ENCODE measurements around the gene COX4I1. TPM values are rescaled to one million over a fixed set of nuclear protein-coding genes. Genes with fewer than 3 reads are reported as not detected.
A peak's percentile ranks its signal among the peaks of the same experiment; 100 is the strongest.

COX4I1 gene
- total and polyA plus RNA-seq, 10 of the 15 experiments (the other 5 are each of a cell fraction or from before 2014, with no cell fraction given), result 480 to 1,889 (median 872) TPM

GRCh38 chr16:85826686-85827247, 27.3 kb downstream of the COX4I1 start:
- DNase-seq (ENCODE audit: low read depth, low spot score), result no peak
- Histone ChIP-seq H4K20me1 (ENCODE audit: control insufficient read depth, insufficient read depth) (no peaks in the 10 kb centered on the region), H3K9me3 (replicated peaks; ENCODE audit: control insufficient read depth, insufficient read depth, low read length) (no peaks in the 10 kb centered on the region; the same call in 2 of the 3 replicates), H3K27ac (ENCODE audit: control insufficient read depth, insufficient read depth) (no peak overlapping the region), H3K9ac (ENCODE audit: control insufficient read depth, insufficient read depth, low read length) (no peak overlapping the region), H3K79me2 (ENCODE audit: control insufficient read depth, insufficient read depth, low read length) (no peaks in the 10 kb centered on the region), H2AFZ (ENCODE audit: control insufficient read depth, low read depth, low read length) (no peak overlapping the region), H3K36me3 (ENCODE audit: control insufficient read depth in 2 of 2, insufficient read depth in 2 of 2, low read length in 1 of 2) (no peaks in the 10 kb centered on the region), H3K27me3 (replicated peaks in 1 of 2; ENCODE audit: control insufficient read depth in 2 of 2, insufficient read depth in 2 of 2, low read length in 1 of 2) (no peaks in the 10 kb centered on the region), H3K4me2 (ENCODE audit: control insufficient read depth, insufficient read depth) (no peak overlapping the region), H3K4me1 (ENCODE audit: control insufficient read depth, insufficient read depth, low read length) (peaks cover 14% of the 10 kb centered on the region), H3K4me3 (no peak overlapping the region)
- WGBS (ENCODE audit: insufficient coverage, insufficient replicate concordance, low lambda C conversion rate, missing lambda C conversion rate), result 65% methylated on average over 16 of the region's 16 CpGs
- no peak for FAIRE-seq
- ChIA-PET CTCF (interaction anchor here (0.5 to 9.6 kb wide), 3 partner anchors 70 to 187 kb away, joined by 3 to 337 read pairs (median 295); partner anchors contain the start of gene IRF8), SMC1A (ENCODE audit: uncharacterized antibody, unreplicated experiment) (interaction anchor here (0.8 to 8.3 kb wide), 2 partner anchors 71 to 160 kb away, joined by 3 to 187 read pairs; partner anchors contain the start of gene IRF8), RAD21 (ENCODE audit: unreplicated experiment) (interaction anchor here (9.6 kb wide), 1 partner anchor 72 kb away, joined by 211 read pairs; the partner anchor contains the start of gene IRF8), POLR2A (no interaction called here)
- BruUV-seq (replicated peaks), result no TSS peak
- intact Hi-C loops (cut with micrococcal nuclease; ENCODE audit: unreplicated experiment) (no loop called here), in situ Hi-C loops (cut with MboI) (no loop called here)
- ATAC-seq, result no peak
- peak; percentile 90 for TF ChIP-seq BCL3 (IDR thresholded peaks at IDR 0.05; ENCODE audit: borderline replicate concordance, insufficient read depth, low read depth, low read length, poor library complexity, severe bottlenecking)
- TF ChIP-seq SRF (IDR thresholded peaks at IDR 0.05; ENCODE audit: low read depth in 2 of 2, low read length in 2 of 2), result no peak
- TF ChIP-seq MLLT1 (IDR thresholded peaks at IDR 0.05), result no peak
- no peak for TF ChIP-seq NRF1 (conservative IDR thresholded peaks at IDR 0.05; ENCODE audit: low read depth, low read length)
- no peak for TF ChIP-seq CBX3 (IDR thresholded peaks at IDR 0.05; ENCODE audit: borderline replicate concordance, low read depth)
- no peak for TF ChIP-seq ZBTB40 (IDR thresholded peaks at IDR 0.05; ENCODE audit: borderline replicate concordance)
- no peak for TF ChIP-seq RELA (IDR thresholded peaks at IDR 0.05; ENCODE audit: borderline replicate concordance, partially characterized antibody)
- no peak for TF ChIP-seq CHD4 (IDR thresholded peaks at IDR 0.05)
- TF ChIP-seq IRF4 (IDR thresholded peaks at IDR 0.05; ENCODE audit: low read depth, low read length), result no peak
- 0 out of 2 replicates have a peak, but pooled peaks have one; percentile 15 for TF ChIP-seq TCF3 (IDR thresholded peaks at IDR 0.05; ENCODE audit: borderline replicate concordance, insufficient read depth, low read depth, low read length)
- TF ChIP-seq WRNIP1 (IDR thresholded peaks at IDR 0.05; ENCODE audit: borderline replicate concordance, low read depth, low read length), result no peak
- peak; percentile 35; the same call in 1 of the 2 replicates for TF ChIP-seq HDGF (IDR thresholded peaks at IDR 0.05)
- peak; percentile 50 for TF ChIP-seq PBX3 (IDR thresholded peaks at IDR 0.05; ENCODE audit: insufficient replicate concordance, low read depth, low read length)

All from GM12878 (cell line).